Natural killer cell (primary cell): ENCODE results near the gene SYCP3. TPM values are rescaled to one million over a fixed set of nuclear protein-coding genes. Genes with fewer than 3 reads are reported as not detected.
"Not testable (repeated sequence)": the region's sequence is repeated elsewhere in the genome, so short reads cannot be mapped to it uniquely, and the experiment has no call there.

Source experiments
- ATAC-seq, 3 donors: fragments of 150-1000 bp in 2 of 3; fragments of 200-7000 bp in 1 of 3; cut with Tn5 transposase; 1 replicate in 1 of 3; 2 replicates in 2 of 3; pipeline ENCODE4 v1.10.0; 2021; ENCODE audit warnings: mild to moderate bottlenecking in 2 of 3, moderate library complexity in 2 of 3
- DNase-seq, 2 donors: peaks; one replicate each; pipeline versions ENCODE4 v3.0.0 to v3.0.0-alpha.2; 2013 to 2021; ENCODE audit warnings: mixed read lengths in 1 of 2
- H3K27ac ChIP-seq: one replicate; pipeline ENCODE4 v1.5.1; 2013; ENCODE audit warnings: mild to moderate bottlenecking, low read length
- H3K27me3 ChIP-seq: one replicate; pipeline ENCODE4 v1.6.1; 2013; ENCODE audit warnings: low read length; ENCODE audit not compliant: control insufficient read depth, insufficient read depth
- H3K36me3 ChIP-seq: one replicate; pipeline ENCODE4 v1.6.1; 2013; ENCODE audit warnings: low read length; ENCODE audit not compliant: control insufficient read depth, insufficient read depth
- H3K4me1 ChIP-seq: one replicate; pipeline ENCODE4 v1.6.1; 2013; ENCODE audit warnings: low read length; ENCODE audit not compliant: control insufficient read depth, insufficient read depth
- H3K4me3 ChIP-seq: one replicate; pipeline ENCODE4 v1.5.1; 2013; ENCODE audit warnings: low read length
- H3K9me3 ChIP-seq: one replicate; pipeline ENCODE4 v1.6.1; 2013; ENCODE audit warnings: low read length; ENCODE audit not compliant: control insufficient read depth, insufficient read depth
- H3K27ac Mint-ChIP-seq, 2 donors: one replicate each; pipeline ENCODE4 v1.8.0; 2022; ENCODE audit warnings: mild to moderate bottlenecking in 2 of 2, mixed read lengths in 2 of 2, moderate library complexity in 1 of 2
- H3K27me3 Mint-ChIP-seq, 2 donors: one replicate each; pipeline ENCODE4 v1.8.0; 2022; ENCODE audit warnings: low read depth in 2 of 2, mixed read lengths in 2 of 2
- H3K36me3 Mint-ChIP-seq: one replicate; pipeline ENCODE4 v1.8.0; 2022; ENCODE audit warnings: mixed read lengths
- H3K4me1 Mint-ChIP-seq, 2 donors: one replicate each; pipeline ENCODE4 v1.8.0; 2022; ENCODE audit warnings: mixed read lengths in 2 of 2
- H3K4me3 Mint-ChIP-seq: one replicate; pipeline ENCODE4 v1.8.0; 2022; ENCODE audit warnings: mild to moderate bottlenecking, moderate library complexity, mixed read lengths
- H3K9me3 Mint-ChIP-seq, 2 donors: one replicate each; pipeline ENCODE4 v1.8.0; 2022; ENCODE audit warnings: mixed read lengths in 2 of 2
- WGBS: methylation state at CpG from one replicate; pipeline ENCODE4 v1.1.7; 2013; ENCODE audit warnings: missing lambda C conversion rate; ENCODE audit not compliant: insufficient coverage; 5-methylcytosine and 5-hydroxymethylcytosine counted together
- intact Hi-C: fragments of 100-400 bp; cut with micrococcal nuclease; formaldehyde crosslinking; loops from one replicate; pipeline ENCODE4 v1.14.2; 2022
- total RNA-seq, 4 donors: library from RNA; stranded (reverse); fragments of 120-200 nt in 1 of 4; gene quantifications; one replicate each; pipeline versions ENCODE4 v1.2.3 to v1.2.4, GENCODE V29; 2013 to 2022
- TF ChIP-seq, protein P1 (sequence below): fragments of 200-600 bp; IDR thresholded peaks from one replicate; pipeline ENCODE4 v1.8.0; 2022; ENCODE audit warnings: antibody characterized with exemption

The SYCP3 gene
- total RNA-seq, 3 donors from 2014 or later (not counting 1 experiment from before 2014, with no cell fraction given): 1.4 to 3.2 (median 2.4) TPM

DNA sequence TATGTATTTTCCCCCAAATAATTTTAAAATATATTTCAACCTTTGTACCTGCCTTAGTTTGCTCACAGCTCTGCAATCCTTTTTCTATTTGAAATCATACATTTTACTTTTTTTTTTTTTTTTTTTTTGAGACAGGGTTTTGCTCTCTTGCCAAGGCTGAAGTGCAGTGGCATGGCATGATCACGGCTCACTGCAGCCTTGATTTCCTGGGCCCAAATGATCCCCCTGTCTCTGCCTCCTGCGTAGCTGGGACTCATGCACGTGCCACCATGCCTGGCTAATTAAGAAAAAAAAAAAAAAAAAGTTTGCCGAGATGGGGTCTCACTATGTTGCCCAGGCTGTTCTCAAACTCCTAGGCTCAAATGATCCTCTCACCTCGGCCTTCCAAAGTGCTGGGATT lies 1.3 kb upstream of the SYCP3 start:
- H3K4me3 ChIP-seq: no peak overlapping the region
- no peaks in the 10 kb centered on the region for H3K36me3 Mint-ChIP-seq
- intact Hi-C loops: loop anchor here (10.0 kb wide), 1 partner anchor 66 kb away; no protein-coding TSS in a partner anchor
- no peaks in the 10 kb centered on the region for H3K27me3 Mint-ChIP-seq
- H3K27ac ChIP-seq: no peak overlapping the region
- no peaks in the 10 kb centered on the region for H3K27me3 ChIP-seq
- no peak for ATAC-seq
- no peaks in the 10 kb centered on the region for H3K9me3 Mint-ChIP-seq
- TF ChIP-seq, protein P1, sequence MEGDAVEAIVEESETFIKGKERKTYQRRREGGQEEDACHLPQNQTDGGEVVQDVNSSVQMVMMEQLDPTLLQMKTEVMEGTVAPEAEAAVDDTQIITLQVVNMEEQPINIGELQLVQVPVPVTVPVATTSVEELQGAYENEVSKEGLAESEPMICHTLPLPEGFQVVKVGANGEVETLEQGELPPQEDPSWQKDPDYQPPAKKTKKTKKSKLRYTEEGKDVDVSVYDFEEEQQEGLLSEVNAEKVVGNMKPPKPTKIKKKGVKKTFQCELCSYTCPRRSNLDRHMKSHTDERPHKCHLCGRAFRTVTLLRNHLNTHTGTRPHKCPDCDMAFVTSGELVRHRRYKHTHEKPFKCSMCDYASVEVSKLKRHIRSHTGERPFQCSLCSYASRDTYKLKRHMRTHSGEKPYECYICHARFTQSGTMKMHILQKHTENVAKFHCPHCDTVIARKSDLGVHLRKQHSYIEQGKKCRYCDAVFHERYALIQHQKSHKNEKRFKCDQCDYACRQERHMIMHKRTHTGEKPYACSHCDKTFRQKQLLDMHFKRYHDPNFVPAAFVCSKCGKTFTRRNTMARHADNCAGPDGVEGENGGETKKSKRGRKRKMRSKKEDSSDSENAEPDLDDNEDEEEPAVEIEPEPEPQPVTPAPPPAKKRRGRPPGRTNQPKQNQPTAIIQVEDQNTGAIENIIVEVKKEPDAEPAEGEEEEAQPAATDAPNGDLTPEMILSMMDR: no peak
- peaks cover 28 to 31% of the 10 kb centered on the region in 2 donors for H3K4me1 Mint-ChIP-seq
- H3K4me3 Mint-ChIP-seq: no peak overlapping the region
- no peaks in the 10 kb centered on the region for H3K9me3 ChIP-seq
- WGBS: 98% methylated on average over 5 of the region's 5 CpGs
- peak overlapping the region; percentile 92 for H3K27ac Mint-ChIP-seq
- peaks cover 19% of the 10 kb centered on the region for H3K4me1 ChIP-seq
- H3K36me3 ChIP-seq: peaks cover 12% of the 10 kb centered on the region
- no peak for DNase-seq

DNA sequence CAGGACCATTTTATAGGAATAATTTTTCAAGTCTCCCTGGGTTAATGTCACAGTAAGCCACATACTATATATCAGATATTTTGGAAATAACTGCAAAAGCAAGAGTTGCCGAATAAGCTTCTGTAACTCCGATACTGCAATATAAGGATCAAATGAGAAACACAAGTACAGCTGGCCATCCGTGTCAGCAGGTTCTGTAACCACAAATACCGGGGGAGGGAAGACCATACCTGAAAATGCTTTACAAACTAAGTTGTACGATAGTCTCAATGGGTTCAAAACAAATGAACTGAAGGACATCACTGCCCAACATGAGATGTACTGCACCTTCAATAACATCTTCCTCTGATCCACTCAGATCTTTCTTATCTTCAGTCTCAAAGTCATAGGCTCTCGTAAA lies 1.8 kb downstream of the SYCP3 start:
- TF ChIP-seq, protein P1: no peak
- peak overlapping the region in 1 of 2 donors; percentile 43 for H3K27ac Mint-ChIP-seq
- peaks cover 0 to 1% of the 10 kb centered on the region in 2 donors for H3K4me1 Mint-ChIP-seq
- Histone ChIP-seq H3K9me3 (no peaks in the 10 kb centered on the region), H3K27ac (no peak overlapping the region), H3K36me3 (peaks cover 11% of the 10 kb centered on the region), H3K4me1 (peaks cover 2% of the 10 kb centered on the region), H3K27me3 (no peaks in the 10 kb centered on the region), H3K4me3 (no peak overlapping the region)
- H3K27me3 Mint-ChIP-seq: no peaks in the 10 kb centered on the region
- no peaks in the 10 kb centered on the region for H3K9me3 Mint-ChIP-seq
- no peak overlapping the region for H3K4me3 Mint-ChIP-seq
- WGBS: 96% methylated on average over 6 of the region's 6 CpGs
- intact Hi-C loops: no loop called here
- ATAC-seq: no peak
- no peak for DNase-seq
- no peaks in the 10 kb centered on the region for H3K36me3 Mint-ChIP-seq

DNA sequence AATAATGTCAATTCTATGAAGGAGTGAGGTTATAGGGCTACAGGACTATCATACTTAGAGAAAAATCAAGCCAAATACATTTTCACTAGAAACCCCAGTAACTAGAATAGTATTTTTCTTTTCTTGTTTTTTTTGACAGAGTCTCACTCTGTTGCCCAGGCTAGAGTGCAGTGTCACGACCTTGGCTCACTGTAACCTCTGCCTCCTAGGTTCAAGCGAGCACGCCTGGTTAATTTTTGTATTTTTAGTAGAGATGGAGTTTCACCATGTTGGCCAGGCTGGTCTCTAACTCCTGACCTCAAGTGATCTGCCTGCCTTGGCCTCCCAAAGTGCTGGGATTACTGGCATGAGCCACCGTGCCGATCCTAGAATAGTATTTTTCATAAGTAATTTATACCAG lies 4.8 kb downstream of the SYCP3 start:
- H3K9me3 Mint-ChIP-seq, H3K27me3 ChIP-seq, intact Hi-C loops, H3K9me3 ChIP-seq, H3K4me1 Mint-ChIP-seq, H3K27ac Mint-ChIP-seq, H3K36me3 Mint-ChIP-seq, ATAC-seq, H3K4me3 ChIP-seq, H3K4me3 Mint-ChIP-seq, H3K4me1 ChIP-seq, H3K27me3 Mint-ChIP-seq, H3K27ac ChIP-seq, DNase-seq: not testable (repeated sequence)
- 100% methylated on average over 3 of the region's 5 CpGs for WGBS
- H3K36me3 ChIP-seq: peaks cover 15% of the 10 kb centered on the region

DNA sequence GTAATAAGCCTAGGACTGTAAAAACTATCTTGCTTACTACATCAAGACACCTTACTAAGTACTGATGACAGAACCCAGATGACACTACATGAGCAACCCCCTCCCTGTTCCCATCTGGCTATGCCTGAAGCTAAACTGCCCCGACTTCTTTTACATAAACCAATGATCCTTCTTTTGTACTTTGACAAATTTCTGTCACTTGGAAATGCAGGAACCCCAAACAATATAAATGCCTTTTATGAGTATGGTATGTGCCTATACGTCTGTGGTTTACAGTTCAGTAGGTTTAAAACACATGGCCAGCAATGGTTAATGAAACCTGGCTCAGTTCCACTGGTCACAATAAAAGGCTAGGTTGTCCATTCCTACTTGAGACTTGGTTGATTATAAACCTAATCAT lies 6.1 kb downstream of the SYCP3 start:
- no peak overlapping the region for H3K4me3 Mint-ChIP-seq
- Histone ChIP-seq H3K27me3 (no peaks in the 10 kb centered on the region), H3K9me3 (no peaks in the 10 kb centered on the region), H3K27ac (no peak overlapping the region), H3K4me3 (no peak overlapping the region), H3K36me3 (peaks cover 25% of the 10 kb centered on the region), H3K4me1 (no peaks in the 10 kb centered on the region)
- TF ChIP-seq, protein P1: no peak
- no peak overlapping the region for H3K27ac Mint-ChIP-seq
- DNase-seq (no peak), ATAC-seq (no peak)
- 87% methylated on average over 2 of the region's 2 CpGs for WGBS
- no peaks in the 10 kb centered on the region for H3K27me3 Mint-ChIP-seq
- H3K9me3 Mint-ChIP-seq: no peaks in the 10 kb centered on the region
- intact Hi-C loops: no loop called here
- no peaks in the 10 kb centered on the region for H3K4me1 Mint-ChIP-seq
- no peaks in the 10 kb centered on the region for H3K36me3 Mint-ChIP-seq
